NCI-H524 (cell line): ENCODE measurements around the gene GOLGA5.
A peak's percentile ranks its signal among the peaks of the same experiment; 100 is the strongest.
"Not testable (repeated sequence)": the region's sequence is repeated elsewhere in the genome, so short reads cannot be mapped to it uniquely, and the experiment has no call there.

ENCODE experiments used
- DNase-seq, 2 experiments: peaks; one replicate each; lab custom pipeline; 2025; lab: John Stamatoyannopoulos, UW

Gene GOLGA5

DNA sequence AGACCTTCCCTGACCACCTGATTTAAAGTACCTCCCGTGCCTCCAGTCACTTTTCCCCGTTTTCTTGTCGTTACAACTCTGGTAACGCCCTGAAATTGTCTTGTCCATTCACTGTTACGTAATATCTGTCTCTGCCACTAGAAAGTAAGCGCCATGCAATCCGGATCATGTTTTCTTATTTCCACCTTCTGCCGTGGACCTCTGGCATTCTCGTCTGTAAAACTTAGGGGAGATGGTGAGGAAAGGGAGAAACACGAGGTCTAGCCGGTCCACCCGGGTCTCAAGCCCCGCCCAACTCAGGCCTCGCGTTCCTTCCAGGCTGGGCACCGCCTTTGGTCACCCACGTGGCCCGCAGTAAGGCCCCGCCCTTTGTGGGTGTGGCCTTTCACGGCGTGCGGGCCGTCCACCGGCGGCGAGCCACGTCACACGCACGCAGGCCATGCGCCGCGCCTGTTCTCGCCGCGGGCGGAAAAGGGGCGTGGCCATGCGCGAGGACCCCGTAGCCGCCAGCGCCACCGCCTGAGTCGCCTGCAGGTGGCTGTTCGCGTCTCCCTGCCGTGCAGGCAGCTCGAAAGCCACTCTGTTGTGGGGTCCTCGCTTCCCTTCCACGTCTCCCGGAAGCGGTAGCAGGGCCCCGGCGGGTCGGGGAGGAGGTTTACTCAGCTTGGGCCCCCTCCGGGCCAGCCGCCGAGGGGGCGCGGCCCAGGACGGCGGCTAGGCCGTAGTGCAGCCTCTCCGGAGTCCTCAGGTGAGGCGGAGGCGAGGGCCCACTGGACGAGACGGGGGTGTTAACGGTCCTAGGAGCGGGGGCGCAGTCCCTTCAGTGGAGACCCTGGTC is at the start of gene GOLGA5:
TSS of gene GOLGA5 (plus strand) at position 597 of the 838 bp plus-strand sequence. CDS start 3,133 bp downstream, outside the sequence.
- peak; percentile 99 to 100 for DNase-seq

DNA sequence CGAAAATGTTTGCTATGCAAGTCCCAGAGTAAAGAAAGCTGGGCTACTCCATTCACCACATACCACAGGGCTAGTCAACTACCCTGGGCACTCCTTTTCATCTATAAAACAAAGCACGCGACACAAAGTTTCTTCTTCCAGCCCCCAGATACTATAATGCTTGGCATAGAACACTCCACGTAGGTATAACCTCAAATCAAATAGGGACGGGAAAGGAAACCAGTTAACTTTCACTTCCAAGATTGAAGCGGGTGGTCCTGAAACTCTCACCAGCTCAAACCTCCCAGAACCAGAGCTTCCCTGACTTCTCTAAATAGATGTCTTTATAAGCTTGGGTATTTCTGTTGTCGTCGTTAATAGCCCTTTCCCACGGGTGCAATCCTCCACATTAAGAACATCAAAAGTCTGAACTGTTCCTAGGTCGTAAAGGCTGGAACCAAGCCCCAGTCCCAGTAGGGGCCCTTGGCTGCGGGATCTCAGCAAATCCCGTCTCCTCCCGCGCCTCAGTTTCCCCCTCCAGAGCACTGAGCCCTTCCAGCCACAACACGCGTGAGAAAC is 46.3 kb upstream of the GOLGA5 start:
- peak in 1 of 2 experiments; percentile 31 for DNase-seq

DNA sequence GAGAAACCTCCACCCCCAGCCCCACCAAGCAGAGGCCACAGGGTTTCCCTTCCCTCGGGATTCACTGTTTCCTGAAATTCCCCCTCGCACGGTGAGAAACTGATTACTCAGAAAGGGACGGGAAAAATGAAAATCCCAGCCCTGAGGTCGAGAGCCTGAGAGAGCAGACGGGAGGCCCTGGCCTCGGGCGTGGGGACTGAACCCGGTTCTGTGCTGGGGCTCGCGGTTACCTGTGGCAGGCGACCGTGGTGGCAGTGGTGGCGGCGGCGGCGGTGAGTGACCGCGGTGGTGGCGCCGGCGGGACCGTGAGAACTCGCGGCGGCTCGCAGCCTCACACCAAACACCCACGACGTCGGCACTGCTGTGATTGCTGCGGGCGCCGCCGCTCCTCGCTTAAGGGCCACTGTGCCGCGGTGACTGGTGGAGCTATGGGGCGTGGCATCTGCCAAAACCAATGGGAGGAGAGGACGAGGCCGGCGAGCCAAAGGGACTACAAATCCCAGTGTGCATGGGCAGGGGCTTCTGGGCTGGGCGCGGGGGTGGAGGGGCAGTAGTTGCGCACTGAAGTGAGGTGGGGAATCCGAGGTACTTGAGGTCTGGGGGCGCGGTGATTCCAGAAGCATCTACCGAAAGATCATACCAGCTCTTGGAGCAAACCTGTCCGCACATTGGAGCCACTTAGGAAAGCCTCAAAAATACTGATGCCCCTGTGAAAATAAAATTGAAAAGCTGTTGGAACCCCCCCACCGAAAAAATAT is 45.7 kb upstream of the GOLGA5 start, which contains the start of gene LGMN:
TSS of gene LGMN (minus strand) at position 369 of the 758 bp plus-strand sequence. CDS start 15,841 bp downstream, outside the sequence.
- DNase-seq, result peak; percentile 98 to 99

GRCh38 chr14:92750222-92750728 is 43.8 kb upstream of the GOLGA5 start:
- not testable (repeated sequence) for DNase-seq

DNA sequence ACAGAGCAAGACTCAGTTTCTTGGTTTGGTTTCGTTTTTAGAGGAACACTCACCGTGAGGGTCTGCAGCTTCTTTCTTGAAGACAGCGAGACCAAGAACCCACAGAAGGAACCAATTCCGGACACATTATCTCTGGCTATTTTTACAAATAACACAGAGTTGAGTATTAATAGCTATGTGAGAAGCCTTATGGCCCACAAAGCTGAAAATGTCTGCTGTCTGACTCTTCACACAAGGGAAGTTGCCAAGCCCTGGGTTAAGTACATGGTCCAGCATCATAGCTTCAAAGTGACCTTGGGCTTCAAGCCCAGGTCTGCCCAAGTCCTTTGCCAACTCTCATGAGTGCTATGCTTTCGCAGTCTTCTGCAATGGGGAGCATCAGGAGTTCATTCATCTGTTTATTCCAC is 43.1 kb upstream of the GOLGA5 start:
- DNase-seq, result no peak

- no peak for DNase-seq
Measured at GRCh38 chr14:92751819-92752218, 42.3 kb upstream of the GOLGA5 start.

DNA sequence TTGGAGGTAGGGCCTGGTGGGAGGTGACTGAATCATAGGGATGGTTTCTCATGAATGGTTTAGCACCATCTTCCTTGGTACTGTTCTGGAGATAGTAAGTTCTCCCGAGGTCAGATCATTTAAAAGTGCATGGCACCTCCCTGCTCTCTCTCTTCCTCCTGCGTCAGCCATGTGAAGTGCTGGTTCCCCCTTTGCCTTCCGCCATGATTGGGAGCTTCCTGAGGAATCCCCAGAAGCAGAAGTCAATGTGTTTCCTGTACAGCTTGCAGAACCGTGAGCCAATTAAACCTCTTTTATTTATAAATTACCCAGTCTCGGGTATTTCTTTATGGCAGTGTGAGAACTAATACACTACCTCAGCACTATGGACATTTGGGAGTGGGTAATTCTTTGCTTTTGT is 40.9 kb upstream of the GOLGA5 start:
- DNase-seq, result no peak

DNA sequence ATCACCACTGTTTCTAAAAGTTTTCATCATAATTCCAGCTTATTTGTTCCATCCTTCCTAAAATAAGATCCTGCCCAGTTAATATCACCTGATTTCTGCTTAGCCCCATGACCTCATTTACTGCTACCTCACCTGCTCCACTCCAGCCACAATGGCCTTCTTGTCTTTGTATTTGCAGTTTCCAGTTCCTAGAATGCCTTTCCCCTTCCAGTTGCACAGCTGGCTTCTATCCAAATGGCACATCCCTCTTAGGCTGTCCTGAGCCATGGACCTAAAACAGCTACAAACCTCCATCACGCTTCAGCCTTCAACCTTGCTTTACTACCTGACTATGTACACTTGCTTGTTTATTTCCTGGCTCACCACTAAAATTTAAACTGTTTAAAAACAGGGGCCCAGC is 39.1 kb upstream of the GOLGA5 start:
- DNase-seq, result no peak

DNA sequence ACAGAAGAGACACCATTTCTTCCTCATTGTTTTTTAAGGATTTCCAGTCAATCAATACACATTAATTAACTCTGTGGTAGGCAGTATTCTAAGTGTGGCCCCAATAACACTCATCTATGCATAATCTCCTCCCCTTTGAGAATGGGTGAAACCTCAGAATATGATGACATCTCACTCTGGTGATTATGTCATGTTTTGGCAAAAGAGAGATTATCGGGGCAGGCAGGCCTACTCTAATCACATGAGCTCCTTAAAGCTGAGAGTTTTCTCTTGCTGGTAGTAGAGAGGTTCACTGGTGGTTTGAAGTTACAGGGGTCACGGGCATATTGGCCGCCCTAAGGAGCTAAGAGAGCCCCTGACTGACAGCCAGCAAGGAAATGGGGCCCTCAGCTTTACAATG is 38.6 kb upstream of the GOLGA5 start:
- no peak for DNase-seq

DNA sequence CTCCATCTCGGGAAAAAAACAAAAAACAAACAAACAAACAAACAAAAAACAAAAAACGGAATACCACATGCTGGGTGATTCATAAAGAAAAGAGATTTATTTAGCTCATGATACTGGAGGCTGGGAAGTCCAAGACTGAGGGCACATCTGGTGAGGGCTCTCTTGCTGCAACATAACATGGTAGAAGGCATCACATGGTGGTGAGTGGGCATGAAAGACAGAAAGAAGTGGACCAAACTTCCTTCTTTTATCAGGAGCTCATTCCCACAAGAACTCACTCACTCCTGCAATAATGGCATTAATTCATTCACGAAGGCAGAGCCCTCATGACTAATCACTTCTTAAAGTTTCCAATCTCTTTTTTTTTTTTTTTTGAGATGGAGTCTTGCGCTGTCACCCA is 37.7 kb upstream of the GOLGA5 start:
- no peak for DNase-seq

- DNase-seq, result peak; percentile 71 to 90
Measured at GRCh38 chr14:92759300-92759678, 34.8 kb upstream of the GOLGA5 start.

DNA sequence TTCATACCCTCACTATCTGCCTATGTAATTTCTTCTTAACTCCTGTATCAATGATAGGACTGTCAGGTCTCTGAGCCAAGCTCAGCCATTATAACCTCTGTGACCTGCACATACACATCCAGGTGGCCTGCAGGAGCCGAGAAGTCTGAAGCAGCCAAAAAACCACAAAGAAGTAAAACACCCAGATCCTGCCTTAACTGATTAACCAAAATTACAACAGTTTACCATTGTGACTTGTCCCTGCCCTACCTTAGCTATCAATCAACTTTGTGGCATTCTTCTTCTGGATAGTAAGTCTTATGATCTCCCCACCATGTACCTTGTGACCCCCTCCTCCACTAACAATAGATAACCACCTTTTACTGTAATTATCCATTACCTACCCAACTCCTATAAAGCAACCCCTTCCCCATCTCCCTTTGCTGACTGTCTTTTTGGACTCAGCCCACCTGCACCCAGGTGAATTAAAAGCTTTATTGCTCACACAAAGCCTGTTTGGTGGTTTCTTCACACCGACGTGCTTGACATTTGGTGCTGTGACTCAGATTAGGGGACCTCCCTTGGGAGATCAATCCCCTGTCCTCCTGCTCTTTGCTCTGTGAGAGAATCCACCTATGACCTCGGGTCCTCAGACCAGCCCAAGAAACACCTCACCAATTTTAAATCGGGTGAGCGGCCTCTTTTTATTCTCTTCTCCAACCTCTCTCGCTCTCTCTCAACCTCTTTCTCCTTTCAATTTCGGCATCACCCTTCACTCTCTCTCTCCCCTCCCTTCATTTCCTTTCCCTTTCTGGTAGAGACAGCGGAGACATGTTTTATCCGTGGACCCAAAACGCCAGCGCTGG is 34.2 kb upstream of the GOLGA5 start:
- no peak for DNase-seq

DNA sequence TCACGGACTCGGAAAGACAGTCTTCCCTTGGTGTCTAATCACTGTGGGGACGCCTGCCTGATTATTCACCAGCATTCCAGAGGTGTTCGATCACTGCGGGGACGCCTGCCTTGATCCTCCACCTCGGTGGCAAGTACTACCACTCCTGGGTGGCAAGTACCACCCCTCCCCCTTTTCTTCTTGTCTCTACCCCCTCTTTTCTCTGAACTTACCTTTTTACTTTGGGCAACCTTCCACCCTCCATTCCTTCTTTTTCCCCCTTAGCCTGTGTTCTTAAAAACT is 33.6 kb upstream of the GOLGA5 start:
- DNase-seq, result no peak

DNA sequence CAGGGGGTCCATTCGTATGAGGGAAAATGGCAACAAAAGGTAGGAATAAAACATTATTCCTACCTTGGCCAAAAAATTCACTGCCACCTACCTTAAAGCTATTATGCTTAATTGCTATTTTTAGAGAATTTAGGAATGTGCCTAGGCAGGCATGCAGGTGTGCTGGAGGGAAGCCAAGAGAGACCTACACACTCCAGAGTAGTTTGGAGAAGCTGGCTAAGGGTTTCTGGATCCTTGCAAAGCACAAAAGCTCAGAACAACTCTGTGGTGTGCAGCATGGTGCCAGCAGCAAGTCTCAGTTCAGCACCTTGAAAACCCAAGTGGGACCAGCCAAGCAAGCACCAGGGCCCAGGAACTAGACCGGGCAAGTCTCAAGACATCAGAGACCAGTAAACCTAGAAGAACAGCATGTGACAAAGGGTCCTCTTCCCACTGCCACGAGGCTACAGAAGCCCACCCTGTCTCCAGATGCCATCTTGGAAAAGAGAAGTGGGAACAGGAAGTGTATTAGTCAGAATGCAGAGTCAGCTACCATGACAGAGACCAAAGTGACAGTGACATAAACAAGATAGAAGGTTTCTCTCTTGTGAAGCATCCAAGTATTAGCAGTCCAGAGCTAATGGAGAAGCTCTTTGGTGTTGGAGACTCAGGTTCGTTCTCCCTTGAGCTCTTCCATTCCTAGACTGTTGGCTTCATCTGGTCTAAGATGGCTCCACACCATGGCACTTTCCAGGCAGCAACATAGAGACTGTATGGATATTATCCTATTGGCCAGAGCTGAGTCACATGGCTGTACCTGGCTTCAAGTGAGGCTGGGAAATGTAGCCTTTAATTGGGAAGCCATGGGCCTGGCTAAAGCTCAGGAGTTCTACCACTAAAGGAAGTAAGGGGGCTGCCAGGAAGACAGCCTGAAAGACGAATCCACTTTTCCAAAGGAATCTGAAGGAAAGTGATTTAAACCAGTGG is 30.2 kb upstream of the GOLGA5 start:
- peak in 1 of 2 experiments; percentile 28 for DNase-seq

DNA sequence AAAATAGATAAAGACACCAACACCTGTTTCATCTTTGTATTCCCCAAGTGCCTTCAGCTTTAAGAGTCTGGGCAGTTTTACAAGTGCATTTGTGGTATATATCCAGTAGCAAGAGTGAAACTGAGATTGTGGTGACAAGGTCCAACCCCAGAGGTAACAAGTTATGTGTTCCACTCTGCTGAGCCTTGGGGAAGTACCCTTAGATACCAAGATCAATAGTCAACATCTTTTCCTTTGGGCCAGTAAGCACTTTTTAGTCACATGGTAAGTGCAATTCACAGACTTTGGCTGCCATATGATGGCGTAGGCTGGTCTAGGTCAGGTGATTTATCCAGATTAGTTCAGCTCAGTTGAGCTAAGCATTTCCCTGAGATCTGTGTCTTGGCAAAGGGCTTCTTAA is 25.9 kb upstream of the GOLGA5 start:
- peak in 1 of 2 experiments; percentile 38 for DNase-seq

- no peak for DNase-seq
Measured at GRCh38 chr14:92768795-92769194, 25.3 kb upstream of the GOLGA5 start.

- no peak for DNase-seq
Measured at GRCh38 chr14:92770484-92770883, 23.6 kb upstream of the GOLGA5 start.

- DNase-seq, result no peak
Measured at GRCh38 chr14:92774572-92774971, 19.5 kb upstream of the GOLGA5 start.

GRCh38 chr14:92775292-92775691 is 18.8 kb upstream of the GOLGA5 start:
- DNase-seq, result not testable (repeated sequence)

DNA sequence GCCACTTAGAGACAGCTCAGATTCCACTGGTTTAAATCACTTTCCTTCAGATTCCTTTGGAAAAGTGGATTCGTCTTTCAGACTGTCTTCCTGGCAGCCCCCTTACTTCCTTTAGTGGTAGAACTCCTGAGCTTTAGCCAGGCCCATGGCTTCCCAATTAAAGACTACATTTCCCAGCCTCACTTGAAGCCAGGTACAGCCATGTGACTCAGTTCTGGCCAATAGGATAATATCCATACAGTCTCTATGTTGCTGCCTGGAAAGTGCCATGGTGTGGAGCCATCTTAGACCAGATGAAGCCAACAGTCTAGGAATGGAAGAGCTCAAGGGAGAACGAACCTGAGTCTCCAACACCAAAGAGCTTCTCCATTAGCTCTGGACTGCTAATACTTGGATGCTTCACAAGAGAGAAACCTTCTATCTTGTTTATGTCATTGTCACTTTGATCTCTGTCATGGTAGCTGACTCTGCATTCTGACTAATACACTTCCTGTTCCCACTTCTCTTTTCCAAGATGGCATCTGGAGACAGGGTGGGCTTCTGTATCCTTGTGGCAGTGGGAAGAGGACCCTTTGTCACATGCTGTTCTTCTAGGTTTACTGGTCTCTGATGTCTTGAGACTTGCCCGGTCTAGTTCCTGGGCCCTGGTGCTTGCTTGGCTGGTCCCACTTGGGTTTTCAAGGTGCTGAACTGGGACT is 15.1 kb upstream of the GOLGA5 start:
- peak; percentile 46 to 63 for DNase-seq
